Measurements from ENCODE around the gene TECPR1. TPM values are rescaled to one million over a fixed set of nuclear protein-coding genes. Genes with fewer than 3 reads are reported as not detected.

The TECPR1 gene
- total and polyA plus RNA-seq, 2 donors (not counting 3 experiments of a cell fraction or from before 2014, with no cell fraction given) = 12.3 to 97.5 TPM

- no peaks in the 10 kb centered on the region for H3K9me3 ChIP-seq (replicated peaks; ENCODE audit: control insufficient read depth, insufficient read depth, low read length)
- intact Hi-C loops (cut with micrococcal nuclease) = loop anchor here (1.0 to 5.0 kb wide), 5 partner anchors 32 to 133 kb away; partner anchors contain the start of genes BAIAP2L1 and TECPR1
- no peak overlapping the region for H2AFZ ChIP-seq (ENCODE audit: low read depth, low read length)
- H3K36me3 ChIP-seq (ENCODE audit: control insufficient read depth in 2 of 2, extremely low read depth in 1 of 2, insufficient read depth in 2 of 2, low read length in 2 of 2) = peaks cover 2 to 30% of the 10 kb centered on the region in 2 experiments
- H4K20me1 ChIP-seq (replicated peaks; ENCODE audit: control insufficient read depth, extremely low read depth, insufficient read depth, low read length) = no peaks in the 10 kb centered on the region
- peak overlapping the region; percentile 59 for H3K9ac ChIP-seq (replicated peaks; ENCODE audit: extremely low read depth, insufficient read depth, low read length)
- H3K4me3 ChIP-seq (replicated peaks in 1 of 3; ENCODE audit: insufficient read depth in 1 of 3, low read depth in 1 of 3, low read length in 3 of 3) = peak overlapping the region in 2 of 3 experiments; percentile 83 to 95
- peak overlapping the region; percentile 87 for H3K4me2 ChIP-seq (ENCODE audit: insufficient read depth, low read length)
- dilution Hi-C loops (cut with MboI; ENCODE audit: extremely low pct_ligation_motif_present, low sequenced_read_pairs) = no loop called here
- CTCF ChIA-PET = interaction anchor here (1.2 to 2.9 kb wide), 3 partner anchors 17 to 461 kb away, joined by 5 to 6 read pairs (median 6); no protein-coding TSS in a partner anchor
- DNase-seq (ENCODE audit: low read depth, low spot score) (peak; percentile 85), FAIRE-seq (peak; percentile 98)
- peaks cover 76% of the 10 kb centered on the region for H3K79me2 ChIP-seq (ENCODE audit: control insufficient read depth, insufficient read depth, low read length)
- no TSS peak for BruUV-seq (replicated peaks)
- no peaks in the 10 kb centered on the region for H3K27me3 ChIP-seq (ENCODE audit: control insufficient read depth in 2 of 2, insufficient read depth in 2 of 2, low read length in 2 of 2)
- no peak for TF ChIP-seq GATA2 (IDR thresholded peaks at IDR 0.05; ENCODE audit: insufficient read depth, insufficient read length, low read depth, low read length)
- TF ChIP-seq POLR2AphosphoS5 (IDR thresholded peaks at IDR 0.05; ENCODE audit: insufficient read depth, low read depth, low read length) = peak; percentile 89
- peak; percentile 9 for TF ChIP-seq FOS (IDR thresholded peaks at IDR 0.05; ENCODE audit: borderline replicate concordance, insufficient read depth, low read length)
- peak; percentile 81 for TF ChIP-seq POLR2A (IDR thresholded peaks at IDR 0.05; ENCODE audit: low read depth, low read length)
- no peak for TF ChIP-seq JUN (IDR thresholded peaks at IDR 0.05; ENCODE audit: borderline replicate concordance, insufficient read depth, insufficient read length, low read depth)
- no peak for TF ChIP-seq CTCF (IDR thresholded peaks at IDR 0.05; ENCODE audit: extremely low read depth in 1 of 2, insufficient read depth in 1 of 2, low read depth in 1 of 2, low read length in 2 of 2)
- TF ChIP-seq MAX (IDR thresholded peaks at IDR 0.05; ENCODE audit: insufficient read depth, insufficient read length) = peak; percentile 67
- no peak for TF ChIP-seq EZH2 (IDR thresholded peaks at IDR 0.05; ENCODE audit: borderline replicate concordance, low read depth, low read length, severe bottlenecking)
- TF ChIP-seq MYC (IDR thresholded peaks at IDR 0.05; ENCODE audit: low read depth, low read length) = peak; percentile 71
- H3K9me1 ChIP-seq (replicated peaks; ENCODE audit: control insufficient read depth, extremely low read depth, insufficient read depth, low read length) = no peaks in the 10 kb centered on the region
- peaks cover 38% of the 10 kb centered on the region for H3K4me1 ChIP-seq (ENCODE audit: control insufficient read depth, extremely low read depth, insufficient read depth, low read length)
- peak overlapping the region; percentile 72 for H3K27ac ChIP-seq (ENCODE audit: insufficient read depth, low read depth, low read length)
- POLR2A ChIA-PET = no interaction called here
These were observed 32.5 kb upstream of the TECPR1 start for GRCh38 chr7:98284335-98285036.
